ENCODE measurements around the gene SERPINA5.

The SERPINA5 gene

GRCh38 chr14:94638961-94639817 lies 58.0 kb downstream of the SERPINA5 start:
- Mint-ChIP-seq H3K27me3 (peaks cover 2% of the 10 kb centered on the region), H3K36me3 (no peaks in the 10 kb centered on the region), H3K4me3 (no peak overlapping the region), H3K4me1 (no peaks in the 10 kb centered on the region), H3K27ac (no peak overlapping the region), H3K9me3 (no peaks in the 10 kb centered on the region)
- DNase-seq (ENCODE audit: low spot score in 2 of 2): no peak
- ATAC-seq (ENCODE audit: low read depth): no peak

GRCh38 chr14:94640721-94641631 lies 59.8 kb downstream of the SERPINA5 start:
- Mint-ChIP-seq H3K9me3 (peaks cover 4% of the 10 kb centered on the region), H3K4me1 (no peaks in the 10 kb centered on the region), H3K27ac (no peak overlapping the region), H3K4me3 (no peak overlapping the region), H3K36me3 (peaks cover under 1% of the 10 kb centered on the region), H3K27me3 (peaks cover 7% of the 10 kb centered on the region)
- DNase-seq (ENCODE audit: low spot score in 2 of 2) (no peak), ATAC-seq (ENCODE audit: low read depth) (no peak)

- no peaks in the 10 kb centered on the region for H3K4me1 Mint-ChIP-seq
- H3K27ac Mint-ChIP-seq: no peak overlapping the region
- peaks cover 2% of the 10 kb centered on the region for H3K36me3 Mint-ChIP-seq
- peaks cover 6% of the 10 kb centered on the region for H3K9me3 Mint-ChIP-seq
- DNase-seq (ENCODE audit: low spot score in 2 of 2): no peak
- no peak overlapping the region for H3K4me3 Mint-ChIP-seq
- peaks cover 9% of the 10 kb centered on the region for H3K27me3 Mint-ChIP-seq
- no peak for ATAC-seq (ENCODE audit: low read depth)
Observed at GRCh38 chr14:94641632-94641955, 60.4 kb downstream of the SERPINA5 start.

Data from memory B cell (primary cell).